Measurements from ENCODE around the gene TEKTIP1. TPM values are rescaled to one million over a fixed set of nuclear protein-coding genes. Genes with fewer than 3 reads are reported as not detected.

The TEKTIP1 gene
- total and polyA plus RNA-seq, 9 of the 15 experiments (the other 6 are each of a cell fraction or from before 2014, with no cell fraction given) = 0.66 TPM; not detected in 8

GRCh38 chr19:3520166-3521103, 18.5 kb upstream of the TEKTIP1 start (continued):
- TF ChIP-seq ZBTB43 (CRISPR knock-in tag; IDR thresholded peaks at IDR 0.05) (peak; percentile 94), ZNF175 (CRISPR knock-in tag; IDR thresholded peaks at IDR 0.05; ENCODE audit: low read depth) (no peak), RNF2 (IDR thresholded peaks at IDR 0.05) (peak; percentile 92; the same call in 1 of the 2 replicates), ZNF512 (tag; IDR thresholded peaks at IDR 0.05) (no peak), ETS1 (conservative IDR thresholded peaks at IDR 0.05; ENCODE audit: control insufficient read depth, low read depth, low read length) (0 out of 2 replicates have a peak, but pooled peaks have one; percentile 67), TGIF2 (CRISPR knock-in tag; IDR thresholded peaks at IDR 0.05) (0 out of 2 replicates have a peak, but pooled peaks have one; percentile 29), FOXK2 (conservative IDR thresholded peaks at IDR 0.05 in 1 of 2, IDR thresholded peaks at IDR 0.05 in 1 of 2; ENCODE audit: low read depth in 2 of 2) (peak; percentile 28 to 60; a peak in 2 of 4 replicates), KDM2B (CRISPR knock-in tag; IDR thresholded peaks at IDR 0.05) (no peak), MLLT1 (IDR thresholded peaks at IDR 0.05) (peak in 1 of 2 experiments; percentile 69; a peak in 2 of 4 replicates), ZFP1 (CRISPR knock-in tag; IDR thresholded peaks at IDR 0.05) (no peak), ARID3B (CRISPR knock-in tag; IDR thresholded peaks at IDR 0.05; ENCODE audit: borderline replicate concordance) (no peak), CAMTA2 (CRISPR knock-in tag; conservative IDR thresholded peaks at IDR 0.05) (no peak), CBX2 (IDR thresholded peaks at IDR 0.05; ENCODE audit: insufficient read depth, low read length, poor library complexity, severe bottlenecking) (no peak), CBX3 (IDR thresholded peaks at IDR 0.05; ENCODE audit: borderline replicate concordance in 1 of 2, low read length in 2 of 2) (peak in 1 of 2 experiments; percentile 71; a peak in 1 of 3 replicates), BRF1 (IDR thresholded peaks at IDR 0.05; ENCODE audit: borderline replicate concordance, extremely low read depth, insufficient read length) (no peak), NKRF (IDR thresholded peaks at IDR 0.05; ENCODE audit: borderline replicate concordance) (peak; percentile 80; the same call in 1 of the 2 replicates)

All from K562 (cell line).